ENCODE measurements around the gene FOXD2.
"Not testable (repeated sequence)": the region's sequence is repeated elsewhere in the genome, so short reads cannot be mapped to it uniquely, and the experiment has no call there.

Gene FOXD2

DNA sequence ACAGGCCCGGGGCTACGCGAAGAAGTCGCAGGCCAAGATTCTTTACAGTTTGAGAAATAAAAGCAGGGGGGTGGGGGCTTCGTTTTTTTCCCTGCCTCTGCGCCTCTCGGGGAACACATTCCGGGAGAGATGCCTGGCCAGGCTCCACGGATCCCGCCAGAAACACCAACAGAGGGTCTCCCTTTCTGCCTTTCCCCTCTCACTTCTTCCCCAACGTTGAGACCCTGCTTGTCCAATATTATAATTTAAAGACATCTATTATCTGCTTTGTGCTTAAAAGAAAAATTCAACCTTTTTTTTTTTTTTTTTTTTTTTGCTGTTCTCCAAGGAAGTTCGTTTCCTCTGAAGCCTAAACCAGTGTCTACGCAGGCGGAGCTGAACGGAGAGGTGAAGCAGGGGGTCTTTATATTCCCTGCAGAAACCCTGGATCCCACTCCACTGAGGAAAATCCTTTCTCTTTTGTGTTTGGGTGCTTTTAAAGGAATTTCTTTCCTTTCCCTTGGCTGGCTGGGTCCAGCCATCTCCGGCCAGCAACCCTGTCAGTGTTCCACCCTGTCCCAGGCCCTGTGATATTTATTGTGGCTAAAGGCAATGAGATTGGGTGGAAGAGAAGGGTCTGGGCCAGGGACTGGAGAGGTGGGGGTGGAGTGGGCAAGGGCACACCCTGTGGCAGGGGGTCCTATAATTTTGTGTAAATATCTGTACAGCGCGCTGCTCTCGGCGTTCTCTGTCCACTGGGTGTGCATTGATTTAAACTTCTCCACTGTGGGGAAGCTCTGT, 2.2 kb downstream of the FOXD2 start:
- DNase-seq (ENCODE audit: low spot score): no peak

DNA sequence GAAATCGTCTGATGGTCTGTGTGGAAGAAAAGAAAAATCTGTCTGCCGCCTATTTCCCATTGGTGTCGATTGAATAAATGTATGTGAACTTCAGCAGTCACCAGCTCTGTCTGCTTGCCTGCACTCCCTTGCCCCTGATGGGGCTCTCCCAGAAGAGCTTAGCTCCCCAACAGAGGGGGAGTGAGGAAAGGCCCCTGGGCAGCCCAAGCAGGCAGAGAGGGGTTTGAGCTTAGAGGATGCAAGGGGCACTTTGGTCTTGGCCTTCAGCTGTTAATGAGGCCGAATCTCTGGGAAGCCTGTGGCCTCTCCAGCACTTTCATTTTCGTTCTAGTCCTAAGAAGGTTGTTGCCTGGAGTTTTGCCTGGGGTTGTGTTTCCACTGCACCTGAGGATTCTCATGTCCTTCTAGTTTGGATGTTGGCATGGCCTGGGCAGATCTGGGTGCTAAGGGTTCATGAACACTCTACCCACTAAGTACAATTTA, 2.8 kb downstream of the FOXD2 start:
- no peak for DNase-seq (ENCODE audit: low spot score)

DNA sequence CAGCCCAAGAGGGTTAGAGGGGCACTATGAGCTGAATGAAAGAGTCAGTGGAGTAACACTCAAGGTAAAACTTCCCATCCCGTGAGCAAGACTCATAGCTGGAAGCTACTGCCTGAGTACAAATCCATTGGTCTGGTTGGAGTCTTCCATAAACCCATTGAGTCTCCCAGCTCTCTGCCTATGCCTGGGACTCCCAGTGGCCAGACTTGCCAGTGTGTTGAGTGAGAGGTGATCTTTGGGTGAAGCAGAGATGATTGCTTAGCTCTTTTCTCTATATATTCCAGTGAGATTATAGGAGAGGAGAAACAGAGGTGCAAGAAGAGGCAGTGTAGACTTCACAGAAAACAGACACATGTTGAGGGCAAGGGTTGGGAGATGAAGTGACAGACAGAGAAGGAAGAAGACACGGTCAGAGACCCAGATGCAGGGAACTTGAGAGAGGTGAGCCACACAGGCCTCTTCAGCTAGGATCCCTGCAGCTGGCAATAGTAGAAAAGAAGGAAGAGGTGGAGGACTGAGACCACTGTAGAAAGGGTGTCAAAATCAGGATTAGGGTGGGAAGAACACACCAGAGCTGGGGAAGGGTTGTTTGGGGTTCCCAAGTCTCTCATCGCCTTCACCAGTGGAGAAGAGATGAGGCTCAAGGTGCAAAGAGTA, 3.7 kb downstream of the FOXD2 start:
- DNase-seq (ENCODE audit: low spot score): no peak

DNA sequence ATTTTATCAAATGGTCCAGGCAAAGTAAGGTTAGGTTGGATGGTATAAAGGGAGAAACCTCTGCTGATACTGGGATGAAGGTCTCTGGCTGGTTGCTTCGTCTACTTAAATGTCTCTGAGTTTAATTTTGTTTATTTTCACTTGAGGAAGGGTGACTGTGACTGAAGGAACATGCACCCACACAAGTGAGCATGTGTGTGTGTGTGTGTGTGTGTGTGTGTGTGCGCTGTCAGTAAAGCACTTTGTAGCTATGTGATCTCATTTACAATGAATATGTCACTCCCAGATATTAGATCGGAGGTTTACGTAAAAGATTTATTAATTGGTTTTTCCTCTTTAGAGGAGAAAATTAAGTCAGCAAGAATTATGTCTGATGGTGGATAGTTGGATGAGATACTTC, 4.4 kb downstream of the FOXD2 start:
- DNase-seq (ENCODE audit: low spot score): no peak

DNA sequence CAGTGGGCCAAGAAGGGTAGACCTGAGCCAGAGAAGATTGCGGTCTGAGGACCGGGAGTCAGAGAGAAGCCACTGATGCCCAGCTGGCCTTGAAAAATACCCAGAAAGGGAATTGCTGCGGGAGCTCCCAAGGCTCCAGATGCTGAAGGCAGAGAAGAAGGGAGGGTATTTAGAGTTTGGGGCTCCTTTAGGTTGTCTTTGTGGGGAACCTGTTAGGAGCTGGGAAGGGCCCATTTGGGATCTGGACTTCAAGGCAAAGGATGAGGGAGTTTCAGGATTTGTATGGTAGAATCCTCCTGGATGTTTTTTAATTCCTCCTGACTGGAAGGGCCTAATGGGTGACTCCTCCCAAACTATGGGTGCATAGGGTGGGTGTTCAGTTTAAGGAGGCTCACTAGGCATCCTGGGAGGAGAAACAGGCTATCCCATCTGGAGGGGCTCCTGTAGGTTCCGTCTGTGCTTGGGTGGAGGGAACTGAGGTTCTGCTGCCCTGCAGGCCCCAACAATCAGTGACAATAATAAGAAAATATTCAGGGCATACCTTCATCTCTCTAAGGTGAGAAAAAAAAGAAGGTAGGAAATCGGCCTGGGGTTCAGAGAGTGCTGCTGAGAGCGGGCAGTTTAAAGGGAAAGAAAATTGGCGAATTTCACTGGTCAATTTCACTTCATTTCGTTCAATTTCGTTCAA, 5.1 kb downstream of the FOXD2 start:
- no peak for DNase-seq (ENCODE audit: low spot score)

DNA sequence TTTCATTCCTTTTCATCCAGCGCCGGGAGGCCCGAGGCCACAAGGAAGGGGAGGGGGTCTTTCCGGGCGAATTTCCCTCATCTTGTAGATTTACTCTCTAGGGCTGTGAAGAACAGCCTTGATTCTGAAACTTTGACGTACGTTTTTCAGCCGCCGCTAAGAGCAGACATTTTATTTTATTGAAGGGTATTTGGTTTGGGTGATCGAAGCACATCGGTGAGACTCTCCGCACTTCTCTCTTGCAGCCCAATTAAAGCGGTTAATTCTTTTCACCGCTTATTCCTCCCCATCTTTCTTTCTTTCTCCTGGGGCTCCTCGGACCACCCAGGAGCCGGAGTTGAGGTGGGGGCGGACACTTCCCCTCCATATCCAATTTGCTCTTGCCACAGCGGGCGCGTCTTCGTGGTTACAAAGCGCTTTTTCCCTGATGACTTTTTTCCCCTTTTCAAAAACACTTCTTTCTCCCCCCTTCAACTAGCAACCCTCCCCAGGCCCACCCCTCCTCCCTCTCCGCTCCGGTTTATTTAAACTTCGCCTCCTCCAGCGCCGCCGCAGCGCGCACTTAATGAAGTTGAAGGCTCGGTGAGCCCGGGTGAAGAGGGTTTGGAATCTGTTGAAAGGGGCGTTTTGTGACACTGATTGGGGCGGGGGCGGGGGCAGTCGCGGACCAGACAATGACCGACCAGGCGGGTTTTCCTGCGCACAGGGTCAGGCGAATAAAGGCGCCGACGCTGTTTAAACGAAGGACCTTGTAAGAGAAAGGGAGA, 5.9 kb downstream of the FOXD2 start:
- no peak for DNase-seq (ENCODE audit: low spot score)

DNA sequence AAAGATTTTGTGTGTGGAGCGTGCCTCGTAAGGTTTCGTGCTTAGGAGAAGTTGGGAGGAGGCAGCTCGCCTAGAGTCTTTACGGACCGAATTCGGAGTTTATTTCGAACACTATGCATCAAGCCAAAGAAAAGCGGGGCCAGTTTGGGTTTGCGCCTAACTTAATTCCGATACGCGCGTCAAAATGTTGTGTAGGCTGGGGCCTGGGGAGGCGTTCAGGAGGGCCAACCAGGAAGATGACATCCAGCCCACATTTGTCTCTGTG, 6.4 kb downstream of the FOXD2 start:
- no peak for DNase-seq (ENCODE audit: low spot score)

DNA sequence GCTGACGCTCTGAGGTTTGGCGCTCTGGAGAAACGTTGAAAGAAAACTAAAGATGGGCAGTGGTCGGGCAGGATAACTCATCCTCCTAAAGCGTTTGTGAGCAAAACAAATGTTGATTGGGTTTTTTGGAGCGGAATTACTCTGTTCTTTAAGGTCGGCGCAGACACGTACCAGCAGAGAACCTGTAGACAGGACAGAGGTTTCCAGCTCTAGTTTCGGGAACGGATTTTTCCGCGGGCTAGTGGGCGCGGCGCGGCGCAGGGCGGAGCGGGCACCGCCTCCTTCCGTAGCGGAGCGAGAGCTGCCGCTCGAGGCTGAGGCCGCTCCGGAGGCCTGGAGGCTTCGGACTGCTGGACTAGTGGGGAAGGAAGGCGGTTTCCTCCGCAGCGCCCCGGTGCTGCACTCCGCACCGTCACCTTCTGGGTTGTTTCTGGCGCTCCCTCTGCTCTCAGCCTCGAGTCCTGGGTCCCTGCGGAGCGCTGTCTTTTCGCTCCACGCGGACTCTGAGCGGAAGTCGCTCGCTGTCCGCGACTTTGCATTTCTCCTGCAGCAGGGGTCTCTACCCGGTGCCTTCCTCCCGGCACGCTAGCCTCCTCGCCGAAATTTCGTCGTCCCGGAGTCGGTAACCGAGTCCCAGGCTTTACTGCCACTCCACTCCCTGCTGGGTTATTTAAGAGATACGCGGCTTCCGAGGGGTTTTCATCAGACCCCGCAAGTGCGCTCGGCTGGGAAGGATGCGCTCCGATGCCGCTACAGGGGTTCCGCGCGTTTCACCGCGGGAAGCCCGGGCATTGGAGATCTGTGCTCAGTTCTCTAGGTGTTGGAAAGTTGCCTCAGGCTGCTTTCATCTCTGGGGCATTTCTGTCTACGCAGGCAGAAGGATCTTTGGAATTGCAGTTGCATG, 7.0 kb downstream of the FOXD2 start:
- DNase-seq (ENCODE audit: low spot score): no peak

DNA sequence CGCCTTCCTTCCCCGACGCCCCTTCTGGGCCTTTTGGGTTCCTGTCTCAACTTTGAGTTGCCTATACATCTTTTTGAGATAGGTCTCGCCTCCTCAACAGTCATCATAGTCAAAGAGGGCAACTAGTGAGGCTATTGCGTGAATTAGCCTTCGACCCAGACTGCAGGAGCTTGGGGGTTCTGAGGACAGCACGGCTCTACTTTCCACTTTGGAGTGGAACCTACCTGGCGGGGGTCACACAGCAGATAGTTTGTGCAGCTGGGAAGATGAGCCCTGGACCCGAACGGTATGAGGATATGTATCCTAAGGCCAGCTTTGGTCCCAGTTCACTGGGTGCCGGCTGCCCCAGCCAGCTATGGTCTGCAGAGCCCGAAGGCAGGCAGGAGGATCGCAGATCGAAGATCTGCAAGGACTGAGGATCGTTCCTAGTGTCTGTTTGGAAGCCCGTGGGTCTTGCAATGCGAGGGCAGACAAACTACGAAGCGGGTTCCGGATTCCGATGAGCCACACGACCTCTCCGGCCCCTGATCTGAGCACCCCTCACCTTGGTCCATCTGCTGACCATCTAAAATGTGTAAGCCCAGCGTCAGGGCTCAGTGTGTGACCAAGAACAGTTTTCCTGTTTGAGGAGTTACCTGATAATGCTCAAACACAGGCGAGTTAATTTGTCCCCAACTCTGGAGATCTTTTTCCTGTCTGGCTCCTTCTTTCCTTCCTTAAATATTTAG, 8.1 kb downstream of the FOXD2 start:
- no peak for DNase-seq (ENCODE audit: low spot score)

DNA sequence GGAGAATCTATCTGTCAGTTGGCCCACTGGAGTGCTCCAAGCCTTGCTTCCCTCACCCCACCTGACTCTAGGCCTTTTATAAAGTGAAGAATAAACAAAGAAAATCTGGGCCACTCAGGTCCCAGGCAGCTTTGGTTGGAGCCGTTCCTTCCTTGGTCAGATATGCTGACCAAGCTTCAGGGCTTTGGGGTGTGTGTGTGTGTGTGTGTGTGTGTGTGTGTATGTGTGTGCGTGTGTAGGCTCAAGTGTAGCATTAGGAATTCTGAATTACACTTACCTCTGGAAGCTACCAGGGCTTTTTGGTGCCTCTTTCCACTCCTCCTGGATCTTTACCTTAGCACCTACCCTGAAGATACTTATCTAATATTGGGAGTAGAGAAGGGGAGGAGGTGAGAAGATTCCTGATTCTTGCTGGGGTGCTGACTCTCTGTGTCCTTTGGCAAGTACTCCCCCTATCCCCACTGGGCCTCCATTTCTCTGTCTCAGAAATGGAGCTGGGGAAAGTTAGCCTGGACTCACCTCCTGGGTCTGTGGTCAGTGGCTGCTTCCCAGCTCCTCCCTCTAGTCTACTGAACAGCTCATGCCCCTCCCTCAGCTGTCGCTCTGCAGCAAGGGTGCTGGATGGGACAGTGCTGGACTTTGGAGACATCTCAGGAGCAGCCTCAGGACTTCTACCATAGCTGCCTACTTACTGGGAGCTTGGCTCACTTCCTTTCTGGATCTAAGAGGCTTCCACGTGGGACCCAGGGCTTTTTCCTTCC, 10.8 kb downstream of the FOXD2 start:
- DNase-seq (ENCODE audit: low spot score): no peak

DNA sequence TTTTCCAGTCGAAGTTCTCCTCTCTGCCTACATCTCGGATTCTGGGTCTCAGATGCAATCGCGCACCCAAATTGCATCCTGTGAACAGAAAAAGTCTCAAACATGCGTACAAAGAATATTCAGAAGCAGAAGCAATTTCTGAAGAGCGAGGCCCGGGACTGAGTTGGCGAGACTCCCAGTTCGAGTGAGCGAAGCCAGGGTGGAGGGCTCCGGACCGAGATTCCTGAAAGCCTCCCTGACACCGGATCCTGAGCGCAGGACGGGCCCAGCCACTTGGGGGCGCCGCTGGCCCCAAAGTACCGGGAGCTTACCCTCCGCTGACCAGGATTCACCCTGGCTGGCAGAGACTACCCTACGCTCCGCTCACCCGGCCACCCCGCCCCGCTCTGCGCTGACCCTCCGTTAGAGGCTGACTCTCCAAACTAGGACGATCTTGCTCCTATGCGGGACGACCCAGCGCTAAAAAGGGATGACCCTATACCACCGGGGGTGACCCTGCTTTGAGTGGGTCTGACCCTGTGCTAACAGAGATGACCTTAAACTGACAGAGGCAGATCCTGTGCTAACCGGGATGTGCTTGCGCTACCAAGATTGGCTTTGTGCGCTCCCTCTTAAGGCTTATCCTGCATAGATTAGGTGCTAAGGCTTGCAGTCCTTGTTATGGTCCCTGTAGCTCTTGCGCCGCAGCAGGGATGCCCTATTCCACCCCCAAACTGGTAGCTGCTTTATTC, 12.1 kb downstream of the FOXD2 start:
- peak; percentile 83 for DNase-seq (ENCODE audit: low spot score)

DNA sequence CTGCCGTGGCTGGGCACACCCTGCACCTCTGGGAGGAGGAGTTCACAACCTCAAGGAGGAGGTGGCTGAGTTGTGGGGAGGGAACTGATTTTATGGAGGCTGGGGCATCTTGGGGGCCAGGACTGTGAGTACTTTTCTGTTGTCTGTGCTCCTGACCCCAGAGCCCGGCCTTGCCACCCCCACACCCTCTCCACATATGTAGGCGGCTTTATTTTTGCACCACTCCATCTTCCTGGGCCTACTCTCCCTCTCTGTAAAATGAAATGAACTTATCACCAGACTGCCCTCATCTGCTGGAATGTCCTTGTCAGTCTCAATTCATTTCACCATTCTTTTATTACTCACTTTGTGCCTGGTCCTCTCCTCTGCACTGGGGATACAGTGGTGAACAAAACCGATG, 12.8 kb downstream of the FOXD2 start:
- DNase-seq (ENCODE audit: low spot score): no peak

DNA sequence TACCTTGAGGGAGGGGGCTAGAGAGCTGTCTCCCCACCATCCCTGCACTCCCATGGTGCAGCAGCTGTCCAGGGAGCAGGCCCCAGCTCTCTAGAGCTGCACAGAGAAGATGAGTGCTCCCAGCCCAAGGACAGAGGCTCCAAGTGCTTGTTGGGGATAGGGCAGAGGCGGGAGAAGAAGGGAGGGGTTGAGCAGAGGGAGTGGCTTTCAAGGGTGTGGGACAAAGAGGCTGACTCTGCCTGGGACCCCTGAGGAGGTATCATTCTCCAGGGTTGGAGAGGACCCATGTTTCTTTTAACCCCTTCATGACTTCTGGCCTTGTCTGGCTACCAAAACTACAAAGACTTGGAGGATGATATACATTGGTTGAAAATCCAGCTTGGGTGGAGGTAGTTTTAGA, 14.6 kb downstream of the FOXD2 start:
- DNase-seq (ENCODE audit: low spot score): peak; percentile 53

DNA sequence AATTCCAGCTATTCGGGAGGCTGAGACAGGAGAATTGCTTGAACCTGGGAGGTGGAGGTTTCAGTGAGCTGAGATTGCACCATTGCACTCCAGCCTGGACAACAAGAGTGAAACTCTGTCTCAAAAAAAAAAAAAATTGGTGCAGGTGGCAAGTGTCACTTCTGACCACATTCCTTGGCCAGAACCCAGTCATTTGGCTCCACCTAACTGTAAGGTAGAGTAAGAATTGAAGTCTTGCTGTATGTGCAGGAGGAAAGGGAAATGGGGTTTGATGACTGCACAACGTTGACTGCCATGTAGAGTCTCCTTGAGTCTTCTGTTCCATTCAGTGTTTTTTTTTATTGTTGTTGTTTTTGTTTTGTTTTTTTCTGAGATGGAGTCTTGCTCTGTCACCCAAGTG, 16.1 kb downstream of the FOXD2 start:
- not testable (repeated sequence) for DNase-seq (ENCODE audit: low spot score)

DNA sequence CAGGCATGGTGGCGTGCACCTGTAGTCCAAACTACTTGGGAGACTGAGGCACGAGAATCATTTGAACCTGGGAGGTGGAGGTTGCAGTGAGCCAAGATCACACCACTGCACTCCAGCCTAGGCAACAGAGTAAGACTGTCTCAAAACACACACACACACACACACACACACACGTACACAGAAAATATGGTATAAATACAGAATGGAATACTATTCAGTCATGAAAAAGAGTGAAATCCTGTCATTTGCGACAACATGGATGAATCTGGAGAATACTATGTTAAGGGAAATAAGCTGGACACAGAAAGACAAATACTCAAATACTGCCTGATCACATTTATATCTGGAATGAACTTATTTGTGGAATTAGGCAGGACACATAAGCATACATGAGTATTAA, 18.4 kb downstream of the FOXD2 start:
- DNase-seq (ENCODE audit: low spot score): no peak

DNA sequence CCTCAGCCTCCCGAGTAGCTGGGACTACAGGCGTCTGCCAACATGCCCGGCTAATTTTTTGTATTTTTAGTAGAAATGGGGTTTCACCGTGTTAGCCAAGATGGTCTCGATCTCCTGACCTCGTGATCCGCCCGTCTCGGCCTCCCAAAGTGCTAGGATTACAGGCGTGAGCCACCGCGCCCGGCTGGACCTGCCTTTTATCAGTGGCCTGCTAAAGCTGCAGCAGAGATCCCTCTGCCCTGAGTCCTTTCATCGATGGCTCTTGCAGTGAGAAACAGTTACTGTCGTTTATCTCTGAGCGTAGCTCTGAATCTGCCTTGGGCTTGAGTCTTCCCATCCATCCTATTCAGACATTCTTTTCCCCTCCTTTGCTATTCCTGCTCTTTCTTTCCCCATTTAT, 19.7 kb downstream of the FOXD2 start:
- DNase-seq (ENCODE audit: low spot score): not testable (repeated sequence)

DNA sequence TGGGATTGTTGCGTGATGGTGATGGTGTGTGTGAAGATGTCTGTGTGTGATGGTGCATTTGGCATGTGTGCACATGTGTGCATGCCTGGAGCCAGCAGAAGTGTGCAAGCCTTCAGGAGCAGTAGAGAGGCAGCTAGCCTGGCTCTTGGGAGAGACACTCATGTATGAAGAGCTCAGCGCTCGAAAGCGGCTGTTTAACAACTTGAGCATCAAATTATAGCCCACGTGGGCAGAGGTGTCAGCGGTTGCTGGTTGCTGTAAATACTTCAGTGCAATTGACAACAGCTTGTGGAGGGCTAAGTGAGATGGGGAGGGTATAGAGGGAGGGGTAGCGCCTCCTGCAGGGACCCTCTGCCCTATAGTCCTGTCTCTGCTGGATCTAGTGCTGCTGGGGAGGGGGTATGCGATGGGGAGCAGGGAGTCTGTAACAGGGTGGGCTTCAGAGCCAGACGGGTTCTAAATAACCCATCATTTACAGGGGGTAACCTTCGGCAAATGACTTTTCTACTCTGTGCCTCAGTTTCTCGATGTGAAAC, 21.5 kb downstream of the FOXD2 start:
- no peak for DNase-seq (ENCODE audit: low spot score)

DNA sequence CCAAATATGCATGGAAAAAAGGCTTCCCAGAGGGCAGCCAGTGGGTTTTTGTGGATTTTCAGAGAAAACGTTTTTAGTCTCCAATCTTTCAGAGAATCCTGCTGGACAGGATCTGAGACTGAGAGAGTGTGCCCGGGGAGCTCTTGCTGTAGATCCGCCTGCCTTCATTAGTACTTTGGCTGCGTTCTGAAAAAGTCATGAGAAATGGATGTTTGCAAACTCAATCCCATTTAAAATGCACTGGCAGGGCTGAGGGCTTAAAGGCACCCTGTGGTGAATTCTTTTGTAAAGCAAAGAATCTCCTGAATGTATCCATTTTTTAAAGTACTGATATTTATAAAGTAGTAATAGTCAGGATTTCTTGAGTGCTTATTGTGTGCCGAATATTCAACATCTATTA, 22.2 kb downstream of the FOXD2 start:
- no peak for DNase-seq (ENCODE audit: low spot score)

DNA sequence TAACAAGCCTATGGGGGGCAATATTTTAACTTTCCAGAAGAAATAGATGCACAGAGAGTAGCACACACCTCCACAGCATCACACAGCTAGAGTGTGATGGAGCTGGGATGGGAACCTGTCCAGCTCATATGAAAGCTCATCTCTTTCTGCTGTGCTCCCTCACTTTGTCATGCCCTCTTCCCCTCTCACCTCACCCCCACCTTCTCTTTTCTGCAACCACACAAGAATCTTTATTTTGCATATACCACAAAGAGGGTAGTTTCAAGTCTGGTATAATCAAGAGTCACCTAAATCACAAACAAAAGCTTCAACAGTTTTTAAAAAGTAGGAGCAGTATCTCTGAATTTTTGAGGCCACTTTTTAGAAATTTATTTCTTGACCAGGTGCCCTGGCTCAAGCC, 22.6 kb downstream of the FOXD2 start:
- no peak for DNase-seq (ENCODE audit: low spot score)

Measured in iPS-NIHi11 (cell line).